Upper lobe of right lung (tissue), 1 donor: ENCODE results near the gene POC1A. TPM values are rescaled to one million over a fixed set of nuclear protein-coding genes. Genes with fewer than 3 reads are reported as not detected.

Experiments
- ATAC-seq: fragments of 200-7000 bp; cut with Tn5 transposase; one replicate; pipeline ENCODE4 v1.9.1; 2020; ENCODE audit warnings: mild to moderate bottlenecking, moderate library complexity
- DNase-seq: peaks from one replicate; pipeline ENCODE4 v3.0.0-alpha.2; 2020
- H3K27ac ChIP-seq: fragments of 200-600 bp; one replicate; pipeline ENCODE4 v1.8.0; 2022
- H3K27me3 ChIP-seq: fragments of 200-600 bp; one replicate; pipeline ENCODE4 v1.8.0; 2022; ENCODE audit warnings: mild to moderate bottlenecking
- H3K36me3 ChIP-seq: fragments of 200-600 bp; one replicate; pipeline ENCODE4 v1.8.0; 2022
- H3K4me1 ChIP-seq: fragments of 200-600 bp; one replicate; pipeline ENCODE4 v1.8.0; 2022
- H3K4me3 ChIP-seq: fragments of 200-600 bp; one replicate; pipeline ENCODE4 v1.8.0; 2022; ENCODE audit warnings: mild to moderate bottlenecking
- H3K9me3 ChIP-seq: fragments of 200-600 bp; one replicate; pipeline ENCODE4 v1.8.0; 2022
- intact Hi-C: fragments of 100-400 bp; cut with DNase I; formaldehyde crosslinking; loops from one replicate; pipeline ENCODE4 v1.11.0; 2022
- total RNA-seq: library from RNA; stranded (reverse); fragmentation: NEBNext Ultra II Directional; extraction: Animal tissue kit (Norgen Biotek cat#: 25700); gene quantifications from one replicate; pipeline ENCODE4 v1.2.1, GENCODE V29; 2021
- TF ChIP-seq, protein P1 (sequence below): fragments of 200-600 bp; IDR thresholded peaks from one replicate; pipeline ENCODE4 v1.8.0; 2022; ENCODE audit warnings: antibody characterized with exemption
- donor health status: DM: no; HTN: yes; CAD: no; lungs with severe emphysema.

POC1A gene
- total RNA-seq, 1 donor from 2014 or later, result 2.5 TPM

DNA sequence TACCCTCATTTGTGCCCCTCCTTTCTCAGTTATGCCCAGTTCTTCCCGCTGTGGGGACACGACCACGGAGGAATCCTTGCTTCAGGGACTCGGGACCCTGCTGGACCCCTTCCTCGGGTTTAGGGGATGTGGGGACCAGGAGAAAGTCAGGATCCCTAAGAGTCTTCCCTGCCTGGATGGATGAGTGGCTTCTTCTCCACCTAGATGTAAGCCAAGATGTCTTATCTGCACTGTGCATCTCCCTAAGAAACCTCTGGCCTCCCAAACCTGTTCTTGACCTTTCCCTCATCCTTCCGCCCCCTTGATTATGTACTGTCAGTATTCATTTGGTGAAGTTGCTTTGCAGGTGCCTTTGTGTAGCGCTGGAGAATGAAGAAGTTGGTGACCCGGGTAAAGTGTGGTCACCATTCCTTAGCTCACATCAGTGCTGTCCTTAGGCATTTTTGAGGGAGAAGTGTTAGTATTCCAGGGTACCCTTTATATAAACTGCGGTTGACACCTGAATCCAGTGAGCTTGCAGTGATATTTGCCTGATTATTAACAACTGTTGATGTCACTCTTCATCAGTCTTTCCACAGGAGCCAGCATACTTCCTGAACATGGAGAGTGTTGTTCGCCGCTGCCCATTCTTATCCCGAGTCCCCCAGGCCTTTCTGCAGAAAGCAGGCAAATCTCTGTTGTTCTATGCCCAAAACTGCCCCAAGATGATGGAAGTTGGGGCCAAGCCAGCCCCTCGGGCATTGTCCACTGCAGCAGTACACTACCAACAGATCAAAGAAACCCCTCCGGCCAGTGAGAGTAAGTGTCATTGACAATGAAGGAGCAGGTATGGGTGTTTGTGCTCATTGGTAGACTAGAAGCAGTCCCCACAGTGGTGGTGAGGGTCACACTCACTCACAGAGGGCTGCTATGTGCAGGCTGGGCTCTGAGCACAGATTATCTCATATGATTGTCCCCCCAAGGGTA, 44.7 kb upstream of the POC1A start:
- Histone ChIP-seq H3K36me3 (peaks cover 33% of the 10 kb centered on the region), H3K9me3 (no peaks in the 10 kb centered on the region), H3K27ac (peak overlapping the region; percentile 90), H3K4me1 (peaks cover 78% of the 10 kb centered on the region), H3K27me3 (no peaks in the 10 kb centered on the region), H3K4me3 (peak overlapping the region; percentile 95)
- DNase-seq (no peak), ATAC-seq (no peak)
- TF ChIP-seq, protein P1, sequence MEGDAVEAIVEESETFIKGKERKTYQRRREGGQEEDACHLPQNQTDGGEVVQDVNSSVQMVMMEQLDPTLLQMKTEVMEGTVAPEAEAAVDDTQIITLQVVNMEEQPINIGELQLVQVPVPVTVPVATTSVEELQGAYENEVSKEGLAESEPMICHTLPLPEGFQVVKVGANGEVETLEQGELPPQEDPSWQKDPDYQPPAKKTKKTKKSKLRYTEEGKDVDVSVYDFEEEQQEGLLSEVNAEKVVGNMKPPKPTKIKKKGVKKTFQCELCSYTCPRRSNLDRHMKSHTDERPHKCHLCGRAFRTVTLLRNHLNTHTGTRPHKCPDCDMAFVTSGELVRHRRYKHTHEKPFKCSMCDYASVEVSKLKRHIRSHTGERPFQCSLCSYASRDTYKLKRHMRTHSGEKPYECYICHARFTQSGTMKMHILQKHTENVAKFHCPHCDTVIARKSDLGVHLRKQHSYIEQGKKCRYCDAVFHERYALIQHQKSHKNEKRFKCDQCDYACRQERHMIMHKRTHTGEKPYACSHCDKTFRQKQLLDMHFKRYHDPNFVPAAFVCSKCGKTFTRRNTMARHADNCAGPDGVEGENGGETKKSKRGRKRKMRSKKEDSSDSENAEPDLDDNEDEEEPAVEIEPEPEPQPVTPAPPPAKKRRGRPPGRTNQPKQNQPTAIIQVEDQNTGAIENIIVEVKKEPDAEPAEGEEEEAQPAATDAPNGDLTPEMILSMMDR, result no peak
- intact Hi-C loops, result no loop called here

DNA sequence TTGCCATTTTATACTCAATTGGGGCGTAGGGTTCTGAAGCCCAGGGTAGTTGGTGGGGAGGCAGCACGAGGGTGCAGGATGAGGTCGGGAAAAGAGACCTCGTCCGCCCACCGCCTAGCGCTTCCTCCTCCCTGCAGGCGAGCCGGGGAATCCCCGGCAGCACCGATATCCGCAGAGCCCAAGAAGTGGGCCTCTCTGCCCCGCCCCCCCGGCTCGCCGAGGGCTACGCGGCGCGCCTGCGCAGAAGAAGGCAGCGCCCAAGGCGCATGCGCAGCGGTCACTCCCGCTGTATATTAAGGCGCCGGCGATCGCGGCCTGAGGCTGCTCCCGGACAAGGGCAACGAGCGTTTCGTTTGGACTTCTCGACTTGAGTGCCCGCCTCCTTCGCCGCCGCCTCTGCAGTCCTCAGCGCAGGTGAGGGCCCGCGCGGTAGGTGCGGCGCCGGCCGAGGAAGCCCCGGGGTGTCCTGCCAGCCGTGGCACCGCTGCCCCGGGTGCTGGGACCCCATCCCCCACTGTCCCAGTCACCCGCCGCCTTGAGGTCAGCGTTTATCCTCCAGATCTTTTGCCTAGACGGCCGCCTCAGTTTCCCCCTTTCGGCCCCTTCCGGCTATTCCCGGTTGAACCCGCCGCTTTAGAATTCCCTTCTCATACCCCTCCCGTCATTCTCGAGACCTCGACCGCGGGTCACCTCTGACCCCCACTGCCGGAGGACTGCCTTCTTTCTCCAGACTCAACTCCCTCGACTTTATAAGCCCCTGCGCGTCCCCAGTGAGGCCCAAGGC, 43.8 kb upstream of the POC1A start, which contains the start of gene ALAS1:
Gene ALAS1 (plus strand): TSS at position 319 of the 784 bp plus-strand sequence. CDS start 1,082 bp downstream, outside the sequence.
- Histone ChIP-seq H3K4me3 (peak within 1 kb of the TSS; percentile 95), H3K27ac (peak within 1 kb of the TSS; percentile 90), H3K27me3 (no peaks in the 10 kb centered on the region), H3K9me3 (no peaks in the 10 kb centered on the region), H3K36me3 (peaks cover 24% of the 10 kb centered on the region), H3K4me1 (peaks cover 70% of the 10 kb centered on the region)
- DNase-seq, result peak; percentile 97
- ATAC-seq, result peak; percentile 87
- intact Hi-C loops, result no loop called here
- TF ChIP-seq, protein P1, result peak; percentile 30

DNA sequence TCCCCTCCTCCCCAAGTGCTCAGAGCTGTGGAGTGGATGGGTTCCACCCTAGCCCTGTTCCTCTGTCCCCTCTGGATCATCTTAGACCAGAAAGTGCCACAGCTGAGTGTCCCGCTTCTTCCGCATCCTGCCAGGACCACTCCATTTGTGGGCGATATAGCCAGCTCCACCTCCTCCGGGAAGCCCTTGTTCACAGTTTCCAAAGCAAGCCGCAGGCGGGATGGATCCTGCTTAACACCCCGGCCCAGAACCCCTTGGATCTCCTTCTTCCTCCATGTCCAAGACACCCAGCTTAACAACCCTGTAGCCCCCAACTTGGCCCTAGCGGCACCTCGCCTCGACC, 43.2 kb upstream of the POC1A start:
- H3K4me3 ChIP-seq, result peak overlapping the region; percentile 95
- TF ChIP-seq, protein P1, result no peak
- H3K4me1 ChIP-seq, result peaks cover 70% of the 10 kb centered on the region

DNA sequence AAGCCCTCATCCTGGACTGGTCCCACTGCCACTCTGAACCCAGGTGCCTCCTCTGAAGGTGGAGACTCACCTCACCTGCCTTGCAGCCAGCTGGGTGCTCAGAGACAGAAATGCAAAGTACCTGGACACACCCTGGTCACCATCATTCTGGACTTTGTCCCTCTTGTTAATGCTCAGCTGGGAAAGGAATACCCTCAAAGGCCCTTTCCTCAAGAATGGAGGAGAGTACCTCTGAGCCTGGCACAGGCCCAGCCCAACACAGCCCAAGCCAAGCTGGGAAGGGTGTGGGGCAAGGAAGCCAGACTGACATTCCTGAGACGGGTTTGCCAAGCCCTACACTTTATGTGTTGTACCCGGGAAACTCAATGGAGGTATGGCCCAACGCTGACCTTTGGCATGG, 42.8 kb upstream of the POC1A start:
- Histone ChIP-seq H3K4me1 (peaks cover 68% of the 10 kb centered on the region), H3K4me3 (no peak overlapping the region), H3K9me3 (no peaks in the 10 kb centered on the region), H3K36me3 (peaks cover 14% of the 10 kb centered on the region), H3K27ac (peak overlapping the region; percentile 90), H3K27me3 (no peaks in the 10 kb centered on the region)
- DNase-seq (peak; percentile 84), ATAC-seq (peak; percentile 48)
- TF ChIP-seq, protein P1, result no peak
- intact Hi-C loops, result no loop called here

More for the DNA sequence above, 43.2 kb upstream of the POC1A start:
- DNase-seq (no peak), ATAC-seq (no peak)
- no peaks in the 10 kb centered on the region for H3K27me3 ChIP-seq
- no peaks in the 10 kb centered on the region for H3K9me3 ChIP-seq
- H3K27ac ChIP-seq, result peak overlapping the region; percentile 90
- peaks cover 18% of the 10 kb centered on the region for H3K36me3 ChIP-seq
- intact Hi-C loops, result no loop called here

DNA sequence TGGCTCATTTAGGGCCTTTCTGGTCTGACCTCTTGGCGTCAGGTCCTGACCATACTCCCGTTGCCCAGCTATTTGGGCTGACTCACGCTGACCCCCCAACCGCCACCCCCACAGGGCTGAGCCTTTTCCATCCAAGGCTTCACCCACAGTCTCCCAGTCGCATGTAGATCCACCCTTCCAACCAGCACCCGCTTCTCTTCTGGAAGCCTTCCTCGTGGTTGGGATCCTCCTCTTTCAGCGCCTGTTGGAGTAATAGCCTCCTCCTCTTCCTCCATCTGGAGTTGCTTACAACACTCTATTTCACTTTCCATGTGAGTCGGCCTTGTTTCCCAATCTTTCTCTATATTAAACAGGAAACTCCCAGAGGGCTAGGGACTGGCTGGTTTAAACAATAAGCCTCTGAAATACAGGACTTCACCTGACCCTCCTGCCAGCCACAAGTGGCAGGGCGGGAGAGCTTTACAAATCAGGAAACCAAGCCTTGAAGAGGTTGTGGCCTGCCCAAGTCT, 41.7 kb upstream of the POC1A start:
- peak; percentile 49 for ATAC-seq
- Histone ChIP-seq H3K27me3 (no peaks in the 10 kb centered on the region), H3K36me3 (peaks cover 6% of the 10 kb centered on the region), H3K27ac (peak overlapping the region; percentile 90), H3K9me3 (no peaks in the 10 kb centered on the region), H3K4me1 (peaks cover 64% of the 10 kb centered on the region), H3K4me3 (no peak overlapping the region)
- TF ChIP-seq, protein P1, result no peak
- no peak for DNase-seq
- intact Hi-C loops, result no loop called here
